Spleen (tissue), 11 donors: ENCODE data around the gene TCEAL7. TPM values are rescaled to one million over a fixed set of nuclear protein-coding genes. Genes with fewer than 3 reads are reported as not detected.

Source experiments
- DNase-seq: peaks from one replicate; pipeline ENCODE4 v3.0.0-alpha.2; 2020
- H3K27ac ChIP-seq, 8 donors: fragments of 200-600 bp; sonication (generic) in 7 of 8; 1 replicate in 4 of 8; 2 replicates in 4 of 8; pipeline versions ENCODE4 v1.5.0 to v1.8.0; 2016 to 2021; ENCODE audit warnings: inconsistent platforms in 4 of 8, mild to moderate bottlenecking in 4 of 8, moderate library complexity in 1 of 8
- H3K27me3 ChIP-seq, 7 donors: fragments of 200-600 bp; sonication (generic) in 6 of 7; replicated peaks in 1 of 7; 1 replicate in 4 of 7; 2 replicates in 3 of 7; pipeline versions ENCODE4 v1.5.0 to v1.8.0; 2016 to 2021; ENCODE audit warnings: inconsistent platforms in 3 of 7, mild to moderate bottlenecking in 1 of 7
- H3K36me3 ChIP-seq, 6 donors: fragments of 200-600 bp; sonication (generic) in 5 of 6; 1 replicate in 4 of 6; 2 replicates in 2 of 6; pipeline versions ENCODE4 v1.5.0 to v1.8.0; 2016 to 2021; ENCODE audit warnings: inconsistent platforms in 2 of 6
- H3K4me1 ChIP-seq, 6 donors: fragments of 200-600 bp; sonication (generic) in 5 of 6; 1 replicate in 3 of 6; 2 replicates in 3 of 6; pipeline versions ENCODE4 v1.5.0 to v1.8.0; 2016 to 2021; ENCODE audit warnings: inconsistent platforms in 3 of 6
- H3K4me3 ChIP-seq, 8 donors: fragments of 200-600 bp; sonication (generic) in 7 of 8; 1 replicate in 4 of 8; 2 replicates in 4 of 8; pipeline versions ENCODE4 v1.5.0 to v1.8.0; 2016 to 2021; ENCODE audit warnings: inconsistent platforms in 4 of 8, mild to moderate bottlenecking in 4 of 8, moderate library complexity in 2 of 8
- H3K9me3 ChIP-seq, 8 donors: fragments of 200-600 bp; sonication (generic) in 7 of 8; 1 replicate in 4 of 8; 2 replicates in 4 of 8; pipeline versions ENCODE4 v1.5.0 to v1.8.0; 2016 to 2021; ENCODE audit warnings: inconsistent platforms in 4 of 8
- CTCF ChIP-seq, 11 experiments: fragments of 200-600 bp in 7 of 11; fragments of 450-650 bp in 4 of 11; sonication (generic) in 4 of 11; IDR thresholded peaks in 8 of 11; conservative IDR thresholded peaks in 3 of 11; 1 replicate in 7 of 11; 2 replicates in 4 of 11; pipeline versions ENCODE4 v1.4.0 to v1.8.0; 2016 to 2021; ENCODE audit warnings: antibody characterized with exemption in 11 of 11, inconsistent platforms in 4 of 11, mild to moderate bottlenecking in 1 of 11
- POLR2A ChIP-seq, 3 donors: fragments of 450-650 bp; IDR thresholded peaks; one replicate each; pipeline ENCODE4 v1.5.1; 2017; ENCODE audit warnings: antibody characterized with exemption in 3 of 3, mild to moderate bottlenecking in 1 of 3
- POLR2AphosphoS5 ChIP-seq, 3 donors: sonication (generic); formaldehyde crosslinking; IDR thresholded peaks; one replicate each; pipeline ENCODE4 v1.5.1; 2017; ENCODE audit warnings: antibody characterized with exemption in 3 of 3
- WGBS, 5 donors: extraction: QIAGEN DNeasy Blood & Tissue Kit in 3 of 5; methylation state at CpG; one replicate each; pipeline versions ENCODE4 v1.1.5 to v1.1.7; 2013 to 2018; 5-methylcytosine and 5-hydroxymethylcytosine counted together
- intact Hi-C: fragments of 100-400 bp; cut with DNase I; formaldehyde crosslinking; loops from one replicate; pipeline ENCODE4 v1.15.0; 2023; ENCODE audit warnings: low total_unique reads
- polyA plus RNA-seq, 3 donors: library from polyadenylated mRNA; stranded (reverse); fragments of 200-250 nt; gene quantifications; one replicate each; pipeline ENCODE4 v1.2.1, GENCODE V29; 2013
- total RNA-seq, 7 donors: library from RNA; depleted of rRNA in 3 of 7; stranded (reverse); fragments of >200 nt in 3 of 7; fragmentation: NEBNext Ultra II Directional in 4 of 7; extraction: Animal tissue kit (Norgen Biotek cat#: 25700) in 4 of 7; gene quantifications; one replicate each; pipeline versions ENCODE4 v1.1.0 to v1.2.1, GENCODE V29; 2016 to 2021
- donor health status: healthy with polysubstance abuse.
- donor health status: DM: no; HTN: no; CAD: no; lungs with moderate emphysema.
- donor health status: DM: no; HTN: no; CAD: no.
- donor health status: Bipolar disorder and iron deficiency.
- donor health status: healthy.
- donor health status: DM: no; HTN: no; CAD: no.
- donor health status: DM: yes; HTN: yes; CAD: no.

Gene TCEAL7
- total and polyA plus RNA-seq, 10 donors = 2.2 to 4.7 (median 3.0) TPM

- 20 to 53% (median 46%) methylated on average over 9 to 32 of the region's 32 CpGs for WGBS, 5 donors
- H3K36me3 ChIP-seq = no peaks in the 10 kb centered on the region
- H3K27me3 ChIP-seq = peaks cover 0 to 14% (median 3%) of the 10 kb centered on the region in 7 donors
- H3K4me3 ChIP-seq = peak overlapping the region; percentile 29 to 78 (median 50)
- H3K4me1 ChIP-seq = no peaks in the 10 kb centered on the region
- no peak for TF ChIP-seq CTCF (IDR thresholded peaks at IDR 0.05 in 8 of 11, conservative IDR thresholded peaks at IDR 0.05 in 3 of 11)
- TF ChIP-seq POLR2A (IDR thresholded peaks at IDR 0.05) = no peak
- peak overlapping the region in 5 of 8 donors; percentile 31 to 82 (median 69) for H3K27ac ChIP-seq
- H3K9me3 ChIP-seq = no peaks in the 10 kb centered on the region
- DNase-seq = peak; percentile 79
- intact Hi-C loops = no loop called here
These were observed 20.0 kb upstream of the TCEAL7 start for GRCh38 chrX:103309860-103310554.

- Histone ChIP-seq H3K4me1 (no peaks in the 10 kb centered on the region), H3K4me3 (peak within 1 kb of the TSS; percentile 29 to 78 (median 50)), H3K9me3 (no peaks in the 10 kb centered on the region), H3K27ac (peak within 1 kb of the TSS; percentile 31 to 82 (median 58)), H3K27me3 (peaks cover 0 to 14% (median 3%) of the 10 kb centered on the region in 7 donors), H3K36me3 (no peaks in the 10 kb centered on the region)
- peak; percentile 93 for DNase-seq
- intact Hi-C loops = no loop called here
- WGBS, 5 donors = 2 to 41% (median 6%) methylated on average over 9 to 52 of the region's 52 CpGs
- peak in 1 of 3 donors; percentile 44 for TF ChIP-seq POLR2A (IDR thresholded peaks at IDR 0.05)
- peak; percentile 89 to 92 (median 91) for TF ChIP-seq POLR2AphosphoS5 (IDR thresholded peaks at IDR 0.05)
- TF ChIP-seq CTCF (IDR thresholded peaks at IDR 0.05 in 8 of 11, conservative IDR thresholded peaks at IDR 0.05 in 3 of 11) = no peak
These were observed 19.3 kb upstream of the TCEAL7 start, which contains the start of gene BEX2 for GRCh38 chrX:103310555-103311398. Gene BEX2, minus strand, starts transcription at chrX:103310990. Its CDS starts 1,014 bp downstream, at chrX:103309976.

- no peak overlapping the region for H3K27ac ChIP-seq
- peaks cover 0 to 14% (median 3%) of the 10 kb centered on the region in 7 donors for H3K27me3 ChIP-seq
- no peaks in the 10 kb centered on the region for H3K4me1 ChIP-seq
- intact Hi-C loops = no loop called here
- 73 to 91% (median 85%) methylated on average over 3 of the region's 3 CpGs for WGBS, 5 donors
- DNase-seq = no peak
- peak overlapping the region in 2 of 8 donors; percentile 58 to 78 for H3K4me3 ChIP-seq
- H3K36me3 ChIP-seq = no peaks in the 10 kb centered on the region
- H3K9me3 ChIP-seq = no peaks in the 10 kb centered on the region
- TF ChIP-seq POLR2AphosphoS5 (IDR thresholded peaks at IDR 0.05) (no peak), POLR2A (IDR thresholded peaks at IDR 0.05) (no peak), CTCF (IDR thresholded peaks at IDR 0.05 in 8 of 11, conservative IDR thresholded peaks at IDR 0.05 in 3 of 11) (no peak)
These were observed 18.6 kb upstream of the TCEAL7 start for GRCh38 chrX:103311399-103311780.
